NT2/D1 (cell line): ENCODE results near the gene OCRL.

Experiments used
- SUZ12 ChIP-seq: IDR thresholded peaks from 2 replicates; pipeline ENCODE4 v1.6.1; 2011; ENCODE audit not compliant: insufficient read length, insufficient read depth; ENCODE audit errors: extremely low read depth
- YY1 ChIP-seq: IDR thresholded peaks from 2 replicates; pipeline ENCODE4 v1.6.1; 2011; ENCODE audit not compliant: insufficient read length, insufficient read depth
- ZNF274 ChIP-seq: IDR thresholded peaks from 2 replicates; pipeline ENCODE4 v1.6.1; 2011; ENCODE audit warnings: mild to moderate bottlenecking, low read depth, low read length

- TF ChIP-seq ZNF274 (no peak), YY1 (no peak), SUZ12 (no peak)
Measured at GRCh38 chrX:129576539-129576938, 36.5 kb downstream of the OCRL start.
